Measurements from ENCODE around the gene SEMA3G.

DNA sequence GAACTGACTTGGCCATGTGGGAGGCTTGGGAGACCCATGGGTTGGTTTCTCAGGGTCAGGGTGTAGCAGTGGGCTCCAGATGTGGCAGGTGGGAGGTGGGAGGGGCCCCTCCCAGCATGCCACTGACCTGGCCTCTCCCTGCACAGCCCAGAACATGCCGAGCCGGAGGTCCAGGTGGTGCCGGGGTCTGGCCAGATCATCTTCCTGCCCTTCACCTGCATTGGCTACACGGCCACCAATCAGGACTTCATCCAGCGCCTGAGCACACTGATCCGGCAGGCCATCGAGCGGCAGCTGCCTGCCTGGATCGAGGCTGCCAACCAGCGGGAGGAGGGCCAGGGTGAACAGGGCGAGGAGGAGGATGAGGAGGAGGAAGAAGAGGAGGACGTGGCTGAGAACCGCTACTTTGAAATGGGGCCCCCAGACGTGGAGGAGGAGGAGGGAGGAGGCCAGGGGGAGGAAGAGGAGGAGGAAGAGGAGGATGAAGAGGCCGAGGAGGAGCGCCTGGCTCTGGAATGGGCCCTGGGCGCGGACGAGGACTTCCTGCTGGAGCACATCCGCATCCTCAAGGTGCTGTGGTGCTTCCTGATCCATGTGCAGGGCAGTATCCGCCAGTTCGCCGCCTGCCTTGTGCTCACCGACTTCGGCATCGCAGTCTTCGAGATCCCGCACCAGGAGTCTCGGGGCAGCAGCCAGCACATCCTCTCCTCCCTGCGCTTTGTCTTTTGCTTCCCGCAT lies 42.3 kb upstream of the SEMA3G start:
- TF ChIP-seq, protein P1, sequence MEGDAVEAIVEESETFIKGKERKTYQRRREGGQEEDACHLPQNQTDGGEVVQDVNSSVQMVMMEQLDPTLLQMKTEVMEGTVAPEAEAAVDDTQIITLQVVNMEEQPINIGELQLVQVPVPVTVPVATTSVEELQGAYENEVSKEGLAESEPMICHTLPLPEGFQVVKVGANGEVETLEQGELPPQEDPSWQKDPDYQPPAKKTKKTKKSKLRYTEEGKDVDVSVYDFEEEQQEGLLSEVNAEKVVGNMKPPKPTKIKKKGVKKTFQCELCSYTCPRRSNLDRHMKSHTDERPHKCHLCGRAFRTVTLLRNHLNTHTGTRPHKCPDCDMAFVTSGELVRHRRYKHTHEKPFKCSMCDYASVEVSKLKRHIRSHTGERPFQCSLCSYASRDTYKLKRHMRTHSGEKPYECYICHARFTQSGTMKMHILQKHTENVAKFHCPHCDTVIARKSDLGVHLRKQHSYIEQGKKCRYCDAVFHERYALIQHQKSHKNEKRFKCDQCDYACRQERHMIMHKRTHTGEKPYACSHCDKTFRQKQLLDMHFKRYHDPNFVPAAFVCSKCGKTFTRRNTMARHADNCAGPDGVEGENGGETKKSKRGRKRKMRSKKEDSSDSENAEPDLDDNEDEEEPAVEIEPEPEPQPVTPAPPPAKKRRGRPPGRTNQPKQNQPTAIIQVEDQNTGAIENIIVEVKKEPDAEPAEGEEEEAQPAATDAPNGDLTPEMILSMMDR (conservative IDR thresholded peaks at IDR 0.05; ENCODE audit: low read depth, low read length), result no peak
- no peak for TF ChIP-seq EZH2 (IDR thresholded peaks at IDR 0.05; ENCODE audit: low read length, unreplicated experiment)
- TF ChIP-seq EZH2phosphoT487 (IDR thresholded peaks at IDR 0.05; ENCODE audit: borderline replicate concordance, low read length), result no peak
